Eye (tissue), 1 donor: ENCODE data around the gene ZNF524.
"Not testable (repeated sequence)": the region's sequence is repeated elsewhere in the genome, so short reads cannot be mapped to it uniquely, and the experiment has no call there.

Experiments used
- DNase-seq: peaks from one replicate; pipeline ENCODE4 v3.0.0-alpha.2; 2015

The ZNF524 gene

GRCh38 chr19:55599842-55600661 is at the start of gene ZNF524:
TSS of gene ZNF524 (plus strand) at chr19:55600288. CDS start at chr19:55602113, 1,825 bp downstream.
- peak; percentile 94 for DNase-seq

- DNase-seq: no peak
Measured at GRCh38 chr19:55550321-55550650, 49.8 kb upstream of the ZNF524 start.

- no peak for DNase-seq
Measured at GRCh38 chr19:55552206-55552605, 47.9 kb upstream of the ZNF524 start.

- peak; percentile 38 for DNase-seq
Measured at GRCh38 chr19:55552620-55553019, 47.5 kb upstream of the ZNF524 start.

- no peak for DNase-seq
Measured at GRCh38 chr19:55553217-55554182, 46.6 kb upstream of the ZNF524 start.

- no peak for DNase-seq
Measured at GRCh38 chr19:55554302-55554701, 45.8 kb upstream of the ZNF524 start.

- DNase-seq: no peak
Measured at GRCh38 chr19:55554741-55555152, 45.3 kb upstream of the ZNF524 start.

- no peak for DNase-seq
Measured at GRCh38 chr19:55559684-55560083, 40.4 kb upstream of the ZNF524 start.

GRCh38 chr19:55563261-55563690 is 36.8 kb upstream of the ZNF524 start:
- DNase-seq: no peak

GRCh38 chr19:55566823-55567222 is 33.3 kb upstream of the ZNF524 start:
- no peak for DNase-seq

GRCh38 chr19:55567708-55568328 is 32.3 kb upstream of the ZNF524 start:
- DNase-seq: no peak

GRCh38 chr19:55569477-55569876 is 30.6 kb upstream of the ZNF524 start:
- not testable (repeated sequence) for DNase-seq

- not testable (repeated sequence) for DNase-seq
Measured at GRCh38 chr19:55573929-55574328, 26.2 kb upstream of the ZNF524 start.

GRCh38 chr19:55576746-55577145 is 23.3 kb upstream of the ZNF524 start:
- DNase-seq: no peak

GRCh38 chr19:55578031-55578760 is 21.9 kb upstream of the ZNF524 start:
- no peak for DNase-seq

GRCh38 chr19:55578761-55579747 is 21.0 kb upstream of the ZNF524 start:
- DNase-seq: no peak

GRCh38 chr19:55579766-55580621 is 20.1 kb upstream of the ZNF524 start:
- DNase-seq: peak; percentile 59

GRCh38 chr19:55580628-55581144 is 19.4 kb upstream of the ZNF524 start, which contains the start of gene ZNF579:
TSS of gene ZNF579 (minus strand) at chr19:55580848. CDS start at chr19:55579639, 1,209 bp downstream.
- peak; percentile 96 for DNase-seq

GRCh38 chr19:55581145-55581822 is 18.8 kb upstream of the ZNF524 start:
- DNase-seq: no peak
